Right renal pelvis (tissue), 4 donors: ENCODE measurements around the gene ROBO2. TPM values are rescaled to one million over a fixed set of nuclear protein-coding genes. Genes with fewer than 3 reads are reported as not detected.
A peak's percentile ranks its signal among the peaks of the same experiment; 100 is the strongest.

Experiments used
- DNase-seq, 4 donors: peaks; one replicate each; pipeline ENCODE4 v3.0.0-alpha.2; 2013; ENCODE audit warnings: low read depth in 4 of 4, low spot score in 3 of 4, missing footprints in 1 of 4
- polyA plus RNA-seq, 4 donors: library from polyadenylated mRNA; unstranded; fragments of 120-200 nt; gene quantifications; one replicate each; pipeline ENCODE4 v1.2.1, GENCODE V29; 2013; ENCODE audit not compliant: insufficient read length in 4 of 4

The ROBO2 gene
- polyA plus RNA-seq, 4 donors = 78.4 to 95.2 (median 85.1) TPM

- DNase-seq = no peak
These were observed 499.8 kb downstream of the ROBO2 start for GRCh38 chr3:77539677-77540076.

- DNase-seq = no peak
These were observed 501.5 kb downstream of the ROBO2 start for GRCh38 chr3:77541203-77541922.

- DNase-seq = no peak
These were observed 506.3 kb downstream of the ROBO2 start for GRCh38 chr3:77546246-77546645.

GRCh38 chr3:77549034-77549433, 509.1 kb downstream of the ROBO2 start:
- no peak for DNase-seq

- no peak for DNase-seq
These were observed 513.3 kb downstream of the ROBO2 start for GRCh38 chr3:77553240-77553639.

- DNase-seq = no peak
These were observed 522.2 kb downstream of the ROBO2 start for GRCh38 chr3:77562089-77562488.

- DNase-seq = no peak
These were observed 523.1 kb downstream of the ROBO2 start for GRCh38 chr3:77563012-77563411.

GRCh38 chr3:77566055-77566454, 526.2 kb downstream of the ROBO2 start:
- no peak for DNase-seq

GRCh38 chr3:77571971-77572715, 532.2 kb downstream of the ROBO2 start:
- DNase-seq = peak; percentile 39 to 71 (median 54)

- no peak for DNase-seq
These were observed 537.4 kb downstream of the ROBO2 start for GRCh38 chr3:77577264-77577663.

- no peak for DNase-seq
These were observed 546.3 kb downstream of the ROBO2 start for GRCh38 chr3:77586216-77586615.

GRCh38 chr3:77588863-77589262, 549.0 kb downstream of the ROBO2 start:
- DNase-seq = no peak

- no peak for DNase-seq
These were observed 550.3 kb downstream of the ROBO2 start for GRCh38 chr3:77590191-77590590.

GRCh38 chr3:77595371-77595870, 555.5 kb downstream of the ROBO2 start:
- no peak for DNase-seq

GRCh38 chr3:77599948-77600347, 560.0 kb downstream of the ROBO2 start:
- no peak for DNase-seq

GRCh38 chr3:77601823-77602415, 562.0 kb downstream of the ROBO2 start:
- DNase-seq = peak in 1 of 4 donors; percentile 8

GRCh38 chr3:77602722-77603121, 562.8 kb downstream of the ROBO2 start:
- DNase-seq = no peak

GRCh38 chr3:77605308-77605707, 565.4 kb downstream of the ROBO2 start:
- DNase-seq = no peak

- DNase-seq = no peak
These were observed 566.0 kb downstream of the ROBO2 start for GRCh38 chr3:77605865-77606264.

GRCh38 chr3:77606372-77606771, 566.5 kb downstream of the ROBO2 start:
- no peak for DNase-seq

GRCh38 chr3:77618686-77619085, 578.8 kb downstream of the ROBO2 start:
- no peak for DNase-seq

GRCh38 chr3:77620009-77620408, 580.1 kb downstream of the ROBO2 start:
- DNase-seq = no peak
